Activated T-cell treated with anti-CD3 and anti-CD28 coated beads for 1 hour (primary cell): ENCODE data around the gene CHD2.
"Not testable (repeated sequence)": the region's sequence is repeated elsewhere in the genome, so short reads cannot be mapped to it uniquely, and the experiment has no call there.

ENCODE experiments used
- DNase-seq: peaks from one replicate; pipeline ENCODE4 v3.0.0-alpha.2; 2020; ENCODE audit warnings: low read depth

CHD2 gene

DNA sequence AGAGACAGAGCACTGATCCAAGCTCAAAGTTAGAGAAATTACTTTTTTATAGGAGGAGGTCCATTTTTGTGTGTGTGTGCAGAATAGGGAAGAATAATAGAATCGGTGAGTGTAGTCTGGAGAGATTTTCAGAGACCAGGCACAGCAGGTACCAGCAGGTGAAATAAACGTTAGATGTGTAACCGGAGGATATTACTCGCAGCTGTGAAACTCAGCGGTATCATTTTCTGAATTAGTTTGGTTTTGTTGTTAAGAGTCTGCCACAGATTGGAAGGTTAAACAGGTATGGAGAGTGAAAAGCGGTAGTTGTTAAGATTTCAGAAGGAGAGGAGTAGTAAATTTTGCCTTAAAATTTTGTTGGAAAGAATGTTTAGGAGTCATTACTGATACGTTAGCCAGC, 119.0 kb downstream of the CHD2 start:
- DNase-seq = no peak

GRCh38 chr15:93019971-93020370, 119.8 kb downstream of the CHD2 start:
- no peak for DNase-seq

GRCh38 chr15:93020976-93021772, 121.0 kb downstream of the CHD2 start:
- DNase-seq = no peak

DNA sequence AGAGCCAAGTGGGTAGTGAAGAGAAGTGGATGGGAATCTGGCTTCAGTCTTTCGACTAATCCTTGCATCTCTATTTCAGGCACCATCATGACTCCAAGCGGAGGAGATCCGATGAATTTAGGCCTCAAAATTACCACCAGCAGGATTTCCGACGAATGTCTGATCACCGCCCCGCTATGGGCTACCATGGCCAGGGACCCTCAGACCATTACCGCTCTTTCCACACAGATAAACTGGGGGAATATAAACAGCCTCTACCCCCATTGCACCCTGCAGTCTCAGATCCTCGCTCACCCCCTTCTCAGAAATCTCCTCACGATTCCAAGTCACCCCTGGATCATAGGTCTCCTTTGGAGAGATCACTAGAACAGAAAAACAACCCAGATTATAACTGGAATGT, 124.2 kb downstream of the CHD2 start:
- DNase-seq = no peak

- no peak for DNase-seq
Measured at GRCh38 chr15:93024716-93025624, 124.8 kb downstream of the CHD2 start.

GRCh38 chr15:93025625-93025982, 125.5 kb downstream of the CHD2 start:
- no peak for DNase-seq

DNA sequence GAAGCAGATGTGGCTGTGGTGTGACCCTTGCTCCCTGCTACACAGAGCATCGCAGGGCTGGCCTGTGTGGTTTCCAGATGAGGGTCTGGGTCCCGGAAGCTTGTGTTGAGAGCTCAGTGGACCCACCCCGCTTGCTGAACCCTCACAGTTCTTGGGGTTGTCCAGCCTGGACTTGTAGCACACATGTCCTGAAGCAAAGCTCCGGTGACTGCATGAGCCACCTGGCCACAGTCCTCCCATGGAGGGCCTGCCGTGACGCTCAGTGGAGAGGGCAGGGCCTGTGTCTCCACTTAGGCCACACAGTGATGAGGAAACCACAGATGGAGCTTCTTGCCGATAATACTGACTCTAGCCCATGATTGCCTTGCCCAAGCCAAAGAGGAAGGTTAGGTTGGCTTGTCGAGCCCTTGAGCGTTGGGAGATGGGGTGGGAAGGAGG, 126.3 kb downstream of the CHD2 start:
- no peak for DNase-seq

DNA sequence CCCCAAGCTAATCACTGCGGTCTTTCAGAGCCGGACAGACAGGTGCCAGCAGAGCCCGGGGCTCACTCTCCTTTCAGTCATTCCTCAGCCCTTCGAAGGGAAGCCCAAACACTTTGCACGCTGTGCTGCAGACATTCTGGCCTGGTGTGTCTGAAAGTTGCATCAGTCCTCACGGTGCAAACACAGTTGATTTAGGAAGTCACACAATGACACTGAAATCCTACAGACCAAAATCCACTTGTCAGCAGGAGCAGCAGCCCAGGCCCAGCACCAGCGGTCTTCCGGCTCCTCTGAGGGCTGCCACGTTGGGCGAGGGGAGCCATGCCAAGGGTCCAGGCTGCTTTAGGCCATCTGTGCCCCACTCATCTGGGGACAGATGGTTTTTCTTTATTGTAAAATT, 127.3 kb downstream of the CHD2 start:
- DNase-seq = no peak

- no peak for DNase-seq
Measured at GRCh38 chr15:93028111-93028631, 128.0 kb downstream of the CHD2 start.

DNA sequence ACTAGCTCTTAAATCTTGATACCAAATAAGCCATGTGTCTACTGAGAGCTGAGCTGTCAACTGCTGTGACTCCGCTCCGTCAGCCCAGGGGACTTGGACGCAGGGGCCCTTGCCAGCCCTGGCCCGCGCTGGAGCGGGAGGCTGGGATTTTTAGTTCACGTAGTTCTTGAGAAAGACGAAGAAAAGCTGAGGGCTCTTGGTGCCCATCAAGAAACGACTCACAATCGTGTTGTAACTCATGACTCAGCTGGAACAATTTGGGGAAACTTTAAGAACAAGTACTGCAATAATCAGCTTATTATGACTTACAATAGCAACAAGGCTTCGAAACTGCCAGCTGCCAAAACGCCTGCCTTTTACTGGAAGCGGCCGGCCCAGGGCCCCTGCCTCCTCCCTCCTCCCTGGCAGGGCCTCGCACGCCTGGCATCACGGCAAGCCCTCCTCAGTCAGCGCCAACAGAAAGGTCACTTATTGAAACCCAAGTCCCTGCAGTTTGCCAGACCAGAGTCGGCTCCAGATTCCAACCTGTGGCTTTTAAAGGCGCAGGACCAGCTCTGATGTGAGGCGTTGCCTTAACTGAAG, 128.6 kb downstream of the CHD2 start:
- no peak for DNase-seq

GRCh38 chr15:93029214-93029835, 129.2 kb downstream of the CHD2 start:
- DNase-seq = no peak

DNA sequence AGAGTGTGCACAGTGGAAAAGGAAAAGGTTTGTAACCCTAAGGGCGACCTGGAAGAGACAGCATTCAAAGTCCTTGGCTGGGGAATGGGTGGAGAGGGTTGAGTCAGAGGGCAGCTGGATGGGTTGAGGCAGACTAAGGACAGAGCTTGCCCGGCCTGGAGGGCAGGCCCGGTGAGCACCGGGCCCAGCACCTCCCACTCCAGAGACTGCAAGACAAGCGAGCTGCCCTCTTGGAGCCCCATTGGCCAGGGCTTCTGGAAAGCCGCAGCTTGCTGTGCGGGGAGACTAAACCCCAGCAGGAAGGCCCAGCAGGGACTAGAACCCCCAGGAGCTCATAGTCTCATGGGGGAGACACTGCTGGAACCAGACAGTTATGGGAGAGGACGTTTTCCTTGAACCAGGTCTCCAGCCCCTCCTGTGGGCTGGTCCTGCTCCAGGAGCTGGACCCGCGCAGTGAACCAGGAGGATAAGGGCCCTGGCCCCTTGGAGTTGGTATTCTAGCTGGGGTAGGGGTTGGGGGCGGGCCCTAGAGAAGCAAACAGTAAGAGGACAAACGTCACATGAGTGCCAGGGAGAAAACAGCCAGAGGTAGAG, 129.8 kb downstream of the CHD2 start:
- DNase-seq = no peak

GRCh38 chr15:93030430-93031102, 130.4 kb downstream of the CHD2 start:
- DNase-seq = peak; percentile 51

DNA sequence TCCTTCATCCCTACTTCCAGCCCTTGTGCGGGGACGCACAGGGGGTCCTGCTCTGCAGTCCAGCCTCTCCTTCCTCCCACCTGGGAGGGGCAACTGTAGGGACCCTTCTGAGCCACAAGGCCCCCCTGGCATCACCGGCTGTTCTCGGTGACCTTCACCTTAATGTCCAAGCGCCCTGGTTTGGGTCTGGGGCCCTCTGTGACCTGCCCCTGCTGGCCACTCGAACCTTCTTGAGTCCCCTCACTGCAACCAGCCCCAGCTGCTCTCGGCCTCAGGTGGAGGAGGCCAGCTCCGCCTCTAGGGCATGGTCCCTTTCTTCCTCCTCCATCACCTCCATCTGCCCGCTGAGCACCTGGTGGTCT, 131.0 kb downstream of the CHD2 start:
- DNase-seq = no peak

- DNase-seq = not testable (repeated sequence)
Measured at GRCh38 chr15:93031557-93032384, 131.6 kb downstream of the CHD2 start.

DNA sequence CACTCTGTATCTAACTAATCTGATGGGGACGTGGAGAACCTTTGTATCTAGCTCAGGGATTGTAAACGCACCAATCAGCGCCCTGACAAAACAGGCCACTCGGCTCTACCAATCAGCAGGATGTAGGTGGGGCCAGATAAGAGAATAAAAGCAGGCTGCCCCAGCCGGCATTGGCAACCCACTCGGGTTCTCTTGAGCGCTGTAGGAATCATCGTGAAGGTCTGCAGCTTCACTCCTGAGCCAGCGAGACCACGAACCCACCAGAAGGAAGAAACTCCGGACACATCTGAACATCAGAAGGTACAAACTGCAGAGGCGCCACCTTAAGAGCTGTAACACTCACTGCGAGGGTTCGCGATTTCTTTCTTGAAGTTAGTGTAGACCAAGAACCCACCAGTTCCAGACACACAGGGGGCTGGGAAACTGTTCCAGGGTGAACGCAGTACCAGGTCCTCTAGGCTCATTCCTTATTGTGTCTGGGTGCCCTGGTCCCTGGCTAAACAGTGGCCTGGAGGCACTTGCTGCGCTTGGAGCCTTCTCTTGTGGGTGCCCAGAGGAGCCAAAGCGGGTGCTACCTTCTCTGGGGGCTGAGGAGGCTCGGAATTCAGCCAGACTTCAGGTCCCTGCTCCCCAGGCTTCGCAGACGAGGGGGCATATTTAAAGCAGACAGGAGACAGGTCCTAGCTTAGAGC, 132.5 kb downstream of the CHD2 start:
- DNase-seq = not testable (repeated sequence)

GRCh38 chr15:93033434-93034045, 133.4 kb downstream of the CHD2 start:
- DNase-seq = no peak

- no peak for DNase-seq
Measured at GRCh38 chr15:93034512-93034911, 134.4 kb downstream of the CHD2 start.
